Prostate gland (tissue), 2 donors: Measurements from ENCODE around the gene LZTR1.

Experiments
- POLR2A ChIP-seq: fragments of 450-650 bp; IDR thresholded peaks from one replicate; pipeline ENCODE4 v1.6.1; 2016; ENCODE audit warnings: antibody characterized with exemption, mild to moderate bottlenecking
- TF ChIP-seq, protein P1 (sequence below), 4 experiments: fragments of 200-600 bp in 2 of 4; fragments of 450-650 bp in 2 of 4; sonication (generic) in 2 of 4; IDR thresholded peaks; 1 replicate in 3 of 4; 2 replicates in 1 of 4; pipeline ENCODE4 v1.5.1; 2016 to 2019; ENCODE audit warnings: antibody characterized with exemption in 4 of 4, mild to moderate bottlenecking in 2 of 4, moderate library complexity in 2 of 4

DNA sequence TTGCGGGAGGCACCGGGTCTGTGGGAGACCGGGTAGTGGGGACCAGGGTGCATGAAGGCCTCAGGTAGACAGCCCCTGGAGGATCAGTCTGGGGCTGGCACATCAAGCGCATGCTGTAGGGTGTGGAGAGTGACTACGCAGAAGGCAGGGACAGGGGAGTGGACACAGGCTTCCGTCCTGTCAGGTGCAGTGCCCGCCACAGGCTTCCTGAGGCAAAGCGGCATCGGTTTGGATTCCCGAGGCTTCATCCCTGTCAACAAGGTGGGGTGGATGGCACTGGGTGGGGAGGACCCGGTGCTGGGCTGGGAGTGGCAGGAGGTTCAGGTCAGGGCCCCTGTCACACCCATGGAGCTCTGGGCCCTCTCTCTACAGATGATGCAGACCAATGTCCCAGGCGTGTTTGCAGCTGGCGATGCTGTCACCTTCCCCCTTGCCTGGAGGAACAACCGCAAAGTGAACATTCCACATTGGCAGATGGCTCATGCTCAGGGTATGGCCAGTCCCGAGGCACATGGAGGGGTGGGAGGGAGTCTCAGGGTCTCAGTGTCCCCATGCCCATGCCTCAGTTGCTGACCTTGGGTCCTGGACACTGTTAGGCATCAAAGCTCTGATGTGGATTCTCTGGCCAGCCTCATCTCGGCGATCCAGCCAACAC, 4.5 kb upstream of the LZTR1 start:
- no peak for TF ChIP-seq POLR2A
- TF ChIP-seq, protein P1, sequence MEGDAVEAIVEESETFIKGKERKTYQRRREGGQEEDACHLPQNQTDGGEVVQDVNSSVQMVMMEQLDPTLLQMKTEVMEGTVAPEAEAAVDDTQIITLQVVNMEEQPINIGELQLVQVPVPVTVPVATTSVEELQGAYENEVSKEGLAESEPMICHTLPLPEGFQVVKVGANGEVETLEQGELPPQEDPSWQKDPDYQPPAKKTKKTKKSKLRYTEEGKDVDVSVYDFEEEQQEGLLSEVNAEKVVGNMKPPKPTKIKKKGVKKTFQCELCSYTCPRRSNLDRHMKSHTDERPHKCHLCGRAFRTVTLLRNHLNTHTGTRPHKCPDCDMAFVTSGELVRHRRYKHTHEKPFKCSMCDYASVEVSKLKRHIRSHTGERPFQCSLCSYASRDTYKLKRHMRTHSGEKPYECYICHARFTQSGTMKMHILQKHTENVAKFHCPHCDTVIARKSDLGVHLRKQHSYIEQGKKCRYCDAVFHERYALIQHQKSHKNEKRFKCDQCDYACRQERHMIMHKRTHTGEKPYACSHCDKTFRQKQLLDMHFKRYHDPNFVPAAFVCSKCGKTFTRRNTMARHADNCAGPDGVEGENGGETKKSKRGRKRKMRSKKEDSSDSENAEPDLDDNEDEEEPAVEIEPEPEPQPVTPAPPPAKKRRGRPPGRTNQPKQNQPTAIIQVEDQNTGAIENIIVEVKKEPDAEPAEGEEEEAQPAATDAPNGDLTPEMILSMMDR (IDR thresholded peaks at IDR 0.05): no peak
